Putamen (tissue), 1 donor: ENCODE results near the gene PGGHG.
"Not testable (repeated sequence)": the region's sequence is repeated elsewhere in the genome, so short reads cannot be mapped to it uniquely, and the experiment has no call there.

ENCODE experiments used
- DNase-seq: peaks from one replicate; pipeline ENCODE4 v3.0.0-alpha.2; 2016; ENCODE audit warnings: low spot score

Gene PGGHG

GRCh38 chr11:313787-314553, 25.0 kb downstream of the PGGHG start, which contains the start of gene IFITM1:
IFITM1 (plus strand) TSS chr11:314040; CDS start chr11:314171, 131 bp downstream.
- no peak for DNase-seq

GRCh38 chr11:314554-314875, 25.6 kb downstream of the PGGHG start:
- not testable (repeated sequence) for DNase-seq

- no peak for DNase-seq
Observed at GRCh38 chr11:315051-315481, 26.1 kb downstream of the PGGHG start.

- DNase-seq: no peak
Observed at GRCh38 chr11:315516-315994, 26.6 kb downstream of the PGGHG start.

- no peak for DNase-seq
Observed at GRCh38 chr11:316031-316701, 27.2 kb downstream of the PGGHG start.

- no peak for DNase-seq
Observed at GRCh38 chr11:316891-317301, 28.0 kb downstream of the PGGHG start.

- not testable (repeated sequence) for DNase-seq
Observed at GRCh38 chr11:317668-318404, 28.9 kb downstream of the PGGHG start.

GRCh38 chr11:318405-319120, 29.6 kb downstream of the PGGHG start:
- not testable (repeated sequence) for DNase-seq

GRCh38 chr11:319121-319887, 30.4 kb downstream of the PGGHG start:
- not testable (repeated sequence) for DNase-seq

GRCh38 chr11:319888-320273, 31.0 kb downstream of the PGGHG start:
- not testable (repeated sequence) for DNase-seq

GRCh38 chr11:324156-324555, 35.2 kb downstream of the PGGHG start:
- no peak for DNase-seq

- DNase-seq: not testable (repeated sequence)
Observed at GRCh38 chr11:324593-325517, 35.9 kb downstream of the PGGHG start.

GRCh38 chr11:325796-326591, 37.1 kb downstream of the PGGHG start:
- no peak for DNase-seq

GRCh38 chr11:326592-326841, 37.6 kb downstream of the PGGHG start:
- DNase-seq: no peak

- peak; percentile 44 for DNase-seq
Observed at GRCh38 chr11:326842-327580, 38.1 kb downstream of the PGGHG start.

- DNase-seq: no peak
Observed at GRCh38 chr11:327581-327923, 38.6 kb downstream of the PGGHG start.

GRCh38 chr11:328012-328411, 39.1 kb downstream of the PGGHG start:
- no peak for DNase-seq

GRCh38 chr11:328516-329100, 39.7 kb downstream of the PGGHG start:
- DNase-seq: not testable (repeated sequence)

GRCh38 chr11:329886-330253, 40.9 kb downstream of the PGGHG start:
- DNase-seq: no peak
